ENCODE data around the gene BSPRY.

BSPRY gene

GRCh38 chr9:113410207-113410864, 61.0 kb downstream of the BSPRY start, which contains the start of the genes C9orf43 and POLE3 (continued):
- TF ChIP-seq ZNF518A (tag by site-specific recombination; conservative IDR thresholded peaks at IDR 0.05; ENCODE audit: low read depth) (0 out of 2 replicates have a peak, but pooled peaks have one; percentile 28), ZNF426 (tag by site-specific recombination; IDR thresholded peaks at IDR 0.05) (no peak), ZNF248 (tag by site-specific recombination; IDR thresholded peaks at IDR 0.05) (no peak), ZNF768 (tag by site-specific recombination; IDR thresholded peaks at IDR 0.05) (no peak), ZSCAN4 (tag by site-specific recombination; IDR thresholded peaks at IDR 0.05) (no peak; the same call in 1 of the 2 replicates), ZNF610 (tag by site-specific recombination; IDR thresholded peaks at IDR 0.05; ENCODE audit: borderline replicate concordance) (peak; percentile 63; the same call in 1 of the 2 replicates), ZNF785 (tag by site-specific recombination; IDR thresholded peaks at IDR 0.05) (no peak), ZNF223 (tag by site-specific recombination; IDR thresholded peaks at IDR 0.05) (no peak), ZNF791 (tag by site-specific recombination; IDR thresholded peaks at IDR 0.05) (no peak), TCF7L2 (IDR thresholded peaks at IDR 0.05; ENCODE audit: borderline replicate concordance, low read depth, low read length) (no peak), ZNF184 (tag by site-specific recombination; IDR thresholded peaks at IDR 0.05) (no peak), ZNF585B (tag by site-specific recombination; IDR thresholded peaks at IDR 0.05) (no peak), ZNF394 (tag by site-specific recombination; IDR thresholded peaks at IDR 0.05; ENCODE audit: borderline replicate concordance) (no peak), ZNF18 (tag by site-specific recombination; IDR thresholded peaks at IDR 0.05) (peak; percentile 52; the same call in 1 of the 2 replicates), ZNF747 (tag by site-specific recombination; IDR thresholded peaks at IDR 0.05) (no peak), ZNF155 (tag by site-specific recombination; IDR thresholded peaks at IDR 0.05) (no peak), SP3 (tag by site-specific recombination; IDR thresholded peaks at IDR 0.05) (peak; percentile 91), HOXC10 (CRISPR knock-in tag; IDR thresholded peaks at IDR 0.05) (no peak), SETDB1 (IDR thresholded peaks at IDR 0.05; ENCODE audit: insufficient read length, low read length) (no peak), KLF7 (tag by site-specific recombination; IDR thresholded peaks at IDR 0.05; ENCODE audit: borderline replicate concordance) (no peak; the same call in 1 of the 2 replicates), ZXDB (tag by site-specific recombination; IDR thresholded peaks at IDR 0.05) (peak; percentile 88), ZNF140 (tag by site-specific recombination; IDR thresholded peaks at IDR 0.05) (no peak), ZNF843 (tag by site-specific recombination; IDR thresholded peaks at IDR 0.05) (peak; percentile 38; the same call in 1 of the 2 replicates), ZNF701 (tag by site-specific recombination; IDR thresholded peaks at IDR 0.05) (no peak), ZNF24 (tag by site-specific recombination; IDR thresholded peaks at IDR 0.05) (no peak), ZNF530 (tag by site-specific recombination; IDR thresholded peaks at IDR 0.05; ENCODE audit: low read depth) (no peak), CTCF (tag by site-specific recombination; IDR thresholded peaks at IDR 0.05) (no peak), PATZ1 (tag by site-specific recombination; IDR thresholded peaks at IDR 0.05) (peak; percentile 89), ZNF596 (tag by site-specific recombination; IDR thresholded peaks at IDR 0.05) (no peak), ZNF600 (tag by site-specific recombination; IDR thresholded peaks at IDR 0.05) (peak; percentile 67)
